HCEC 1CT (cell line): ENCODE data around the gene ZBTB17.
A peak's percentile ranks its signal among the peaks of the same experiment; 100 is the strongest.

Experiments
- DNase-seq: peaks from one replicate; pipeline ENCODE4 v3.0.0-alpha.2; 2017

Gene ZBTB17

DNA sequence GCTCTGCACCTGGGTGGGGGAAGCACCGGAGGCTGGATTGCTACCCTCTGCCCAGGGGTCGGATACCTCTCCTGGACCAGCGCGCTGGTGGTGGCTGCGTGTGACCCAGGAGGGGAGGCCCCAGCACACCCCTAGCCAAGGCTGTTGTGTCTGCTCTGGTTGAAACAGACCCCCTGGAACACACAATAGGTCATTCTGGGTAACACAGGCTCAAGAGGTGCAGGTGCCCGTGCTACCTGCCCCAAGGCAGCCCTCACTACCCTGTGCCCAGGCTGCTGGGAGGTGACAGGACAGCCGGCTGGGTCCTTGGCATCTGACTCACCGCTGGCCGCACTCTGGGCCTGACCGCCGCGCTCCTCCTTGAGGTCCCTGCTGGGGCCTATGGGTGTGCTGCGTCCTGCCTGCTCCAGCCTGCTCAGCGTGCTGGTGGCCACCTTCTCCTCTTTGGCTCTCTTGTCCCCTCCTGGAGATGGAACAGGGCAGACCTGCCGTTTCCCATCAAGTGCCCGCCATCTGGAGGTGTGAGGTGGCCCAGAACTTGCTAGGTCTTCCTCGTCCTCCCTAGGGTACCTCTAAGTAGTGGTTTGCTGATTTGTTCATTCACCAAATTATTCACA is 30.0 kb downstream of the ZBTB17 start:
- DNase-seq: no peak

DNA sequence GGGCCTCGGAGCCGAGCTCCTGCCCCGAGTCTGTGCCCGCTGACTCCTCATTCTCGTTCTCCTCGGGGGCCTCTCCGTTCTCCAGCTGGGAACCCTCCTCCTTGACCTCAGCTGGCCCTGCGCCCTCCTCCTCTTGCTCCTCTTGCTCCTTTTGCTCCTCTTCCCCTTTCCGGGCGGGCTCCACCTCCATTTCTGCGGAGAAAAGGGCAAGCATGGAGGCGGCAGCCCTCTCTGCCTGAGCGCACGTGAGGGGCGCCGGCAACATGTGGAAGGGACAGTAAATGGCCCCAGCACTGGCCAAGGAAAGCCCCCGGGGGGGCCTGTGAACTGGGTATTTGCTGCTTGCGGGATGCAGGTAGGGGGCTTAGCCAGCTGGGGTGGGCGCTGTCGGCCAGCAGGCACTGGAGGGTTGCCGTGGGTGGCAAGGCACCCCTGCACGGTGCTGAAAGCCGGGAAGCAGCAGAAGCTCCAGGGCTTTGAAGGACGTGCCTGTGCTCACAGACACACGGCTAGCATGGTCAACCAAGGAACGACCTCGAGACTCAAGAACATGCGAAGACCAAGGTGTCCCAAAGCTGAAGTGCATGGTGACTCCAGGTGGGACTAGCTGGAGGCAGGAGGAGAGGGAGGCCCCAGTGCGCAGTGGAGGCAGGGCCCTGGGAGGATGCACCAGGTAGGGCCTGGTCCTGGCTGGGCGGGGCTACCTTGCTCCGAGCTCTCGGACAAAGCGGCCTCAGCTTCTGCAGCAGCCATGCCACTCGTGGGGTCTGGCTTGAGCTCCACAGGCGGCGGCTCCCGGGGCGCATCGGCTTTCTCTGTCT is 30.7 kb downstream of the ZBTB17 start:
- no peak for DNase-seq

- DNase-seq: no peak
These were observed 31.4 kb downstream of the ZBTB17 start for GRCh38 chr1:15944308-15945010.

GRCh38 chr1:15943992-15944307 is 32.0 kb downstream of the ZBTB17 start:
- DNase-seq: no peak

- DNase-seq: no peak
These were observed 32.4 kb downstream of the ZBTB17 start for GRCh38 chr1:15943328-15943991.

- no peak for DNase-seq
These were observed 33.1 kb downstream of the ZBTB17 start for GRCh38 chr1:15942661-15943327.

GRCh38 chr1:15941899-15942660 is 33.8 kb downstream of the ZBTB17 start:
- DNase-seq: no peak

DNA sequence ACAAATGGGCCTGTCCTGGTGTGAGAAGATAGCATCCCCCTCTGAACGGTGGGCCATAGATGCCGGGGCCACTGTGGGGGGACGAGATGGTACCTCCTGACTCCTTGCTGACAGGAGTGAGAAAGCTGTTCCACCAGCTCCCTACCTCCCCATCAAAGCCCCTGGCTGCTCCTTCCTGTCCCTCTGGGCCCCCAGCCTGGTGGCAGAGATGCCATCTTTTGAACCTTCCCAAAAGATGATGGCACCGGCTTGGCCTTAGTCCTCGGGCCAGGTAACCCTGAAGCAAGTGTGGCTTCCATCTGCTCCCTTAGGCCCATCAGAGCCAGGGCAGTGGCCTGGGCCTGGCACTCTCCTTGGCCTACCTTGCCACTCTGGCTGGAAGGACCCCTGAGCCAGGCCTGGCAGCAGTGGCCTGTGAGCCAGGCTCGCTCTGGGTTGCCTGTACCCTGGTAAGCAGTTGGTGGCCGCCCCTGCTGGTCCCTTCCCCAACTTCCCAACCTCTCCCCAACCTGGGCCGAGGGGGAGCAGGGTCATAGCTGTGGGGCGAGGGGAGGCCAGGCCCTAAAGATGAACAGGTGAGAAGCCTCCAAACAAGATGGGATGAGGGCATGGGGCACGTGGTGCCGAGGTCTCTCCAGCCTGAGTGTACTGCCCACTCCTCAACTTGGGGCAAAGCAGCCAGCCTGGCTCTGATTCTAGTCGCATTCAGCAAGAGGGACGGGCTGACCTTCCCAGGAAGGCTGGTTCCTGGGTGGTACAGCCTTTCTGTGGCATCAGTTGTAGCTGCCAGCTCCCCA is 34.7 kb downstream of the ZBTB17 start:
- DNase-seq: no peak

GRCh38 chr1:15940110-15941043 is 35.5 kb downstream of the ZBTB17 start:
- no peak for DNase-seq

- DNase-seq: no peak
These were observed 36.5 kb downstream of the ZBTB17 start for GRCh38 chr1:15939181-15940109.

DNA sequence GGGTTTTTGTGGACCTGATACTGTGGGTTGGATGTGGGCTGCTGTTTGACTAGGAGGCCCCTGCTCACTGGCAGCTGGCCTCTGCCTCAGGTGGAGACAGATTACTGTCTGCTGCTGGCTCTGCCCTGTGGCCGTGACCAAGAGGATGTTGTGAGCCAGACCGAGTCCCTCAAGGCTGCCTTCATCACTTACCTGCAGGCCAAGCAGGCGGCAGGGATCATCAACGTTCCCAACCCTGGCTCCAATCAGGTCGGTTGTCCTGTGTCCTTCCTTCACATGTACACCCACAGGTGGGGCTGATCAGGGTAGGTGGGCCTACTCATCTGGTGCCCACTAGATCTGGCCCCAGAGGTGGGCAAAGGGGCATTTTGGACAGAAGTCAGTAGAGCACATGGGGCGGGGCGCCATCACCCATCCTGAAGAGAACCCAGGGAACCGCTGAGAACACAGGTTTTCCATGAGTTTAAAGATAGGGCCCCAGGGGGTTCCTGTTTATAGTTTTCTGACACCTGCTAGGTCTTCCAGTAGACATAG is 37.2 kb downstream of the ZBTB17 start:
- no peak for DNase-seq

DNA sequence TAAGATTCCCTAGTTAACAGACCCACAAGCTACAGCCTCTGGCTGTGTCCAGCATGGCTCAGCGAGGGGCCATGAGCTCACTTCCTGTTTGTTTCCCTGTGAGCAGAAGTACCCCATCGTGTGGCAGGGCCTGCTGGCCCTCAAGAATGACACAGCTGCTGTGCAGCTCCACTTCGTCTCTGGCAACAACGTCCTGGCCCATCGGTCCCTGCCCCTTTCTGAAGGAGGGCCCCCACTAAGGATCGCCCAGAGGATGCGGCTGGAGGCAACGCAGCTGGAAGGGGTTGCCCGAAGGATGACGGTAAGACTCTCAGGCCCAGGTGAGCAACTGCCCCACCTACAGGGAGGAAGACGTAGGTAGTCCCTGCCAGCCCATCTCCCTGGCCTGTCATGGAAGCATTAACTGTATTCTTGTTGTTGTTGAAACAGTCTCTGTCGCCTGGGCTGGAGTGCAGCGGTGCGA is 38.2 kb downstream of the ZBTB17 start:
- DNase-seq: peak; percentile 43

GRCh38 chr1:15937146-15937545 is 38.8 kb downstream of the ZBTB17 start:
- DNase-seq: no peak

GRCh38 chr1:15936025-15936424 is 39.9 kb downstream of the ZBTB17 start:
- DNase-seq: no peak

GRCh38 chr1:15935056-15935950 is 40.6 kb downstream of the ZBTB17 start:
- DNase-seq: no peak

DNA sequence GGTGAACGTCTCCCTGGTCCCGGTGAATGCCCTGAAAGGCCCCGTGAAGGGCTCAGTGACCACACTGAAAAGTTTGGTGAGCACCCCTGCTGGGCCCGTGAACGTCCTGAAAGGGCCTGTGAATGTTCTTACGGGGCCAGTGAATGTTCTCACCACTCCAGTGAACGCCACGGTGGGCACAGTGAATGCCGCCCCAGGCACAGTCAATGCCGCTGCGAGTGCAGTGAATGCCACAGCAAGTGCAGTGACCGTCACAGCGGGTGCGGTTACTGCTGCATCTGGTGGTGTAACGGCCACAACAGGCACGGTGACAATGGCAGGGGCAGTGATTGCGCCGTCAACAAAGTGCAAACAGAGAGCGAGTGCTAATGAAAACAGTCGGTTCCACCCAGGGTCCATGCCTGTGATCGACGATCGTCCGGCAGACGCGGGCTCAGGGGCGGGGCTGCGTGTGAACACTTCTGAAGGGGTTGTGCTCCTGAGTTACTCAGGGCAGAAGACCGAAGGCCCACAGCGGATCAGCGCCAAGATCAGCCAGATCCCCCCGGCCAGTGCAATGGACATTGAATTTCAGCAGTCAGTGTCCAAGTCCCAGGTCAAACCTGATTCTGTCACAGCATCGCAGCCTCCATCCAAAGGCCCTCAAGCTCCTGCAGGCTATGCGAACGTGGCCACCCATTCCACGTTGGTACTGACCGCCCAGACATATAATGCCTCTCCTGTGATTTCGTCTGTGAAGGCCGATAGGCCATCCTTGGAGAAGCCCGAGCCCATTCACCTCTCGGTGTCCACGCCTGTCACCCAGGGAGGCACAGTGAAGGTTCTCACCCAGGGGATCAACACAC is 41.5 kb downstream of the ZBTB17 start:
- DNase-seq: no peak

GRCh38 chr1:15933684-15934083 is 42.2 kb downstream of the ZBTB17 start:
- no peak for DNase-seq
